Measurements from ENCODE around the gene GRAP.

Gene GRAP

GRCh38 chr17:18981335-18981641, 65.5 kb downstream of the GRAP start:
- DNase-seq: no peak

GRCh38 chr17:18980682-18981334, 65.9 kb downstream of the GRAP start:
- no peak for DNase-seq

GRCh38 chr17:18978655-18979054, 68.1 kb downstream of the GRAP start:
- no peak for DNase-seq

- DNase-seq: no peak
Observed at GRCh38 chr17:18978050-18978449, 68.7 kb downstream of the GRAP start.

- no peak for DNase-seq
Observed at GRCh38 chr17:18977646-18978045, 69.1 kb downstream of the GRAP start.

GRCh38 chr17:18977021-18977420, 69.7 kb downstream of the GRAP start:
- no peak for DNase-seq

GRCh38 chr17:18976201-18976600, 70.6 kb downstream of the GRAP start:
- DNase-seq: no peak

- no peak for DNase-seq
Observed at GRCh38 chr17:18975597-18975996, 71.2 kb downstream of the GRAP start.

GRCh38 chr17:18974407-18975149, 72.2 kb downstream of the GRAP start:
- DNase-seq: no peak

GRCh38 chr17:18971801-18972200, 75.0 kb downstream of the GRAP start:
- DNase-seq: no peak

Measured in GOT3 (cell line).